ENCODE measurements around the gene IFT74.

GRCh38 chr9:26945591-26945990 lies 10.6 kb upstream of the IFT74 start:
- TF ChIP-seq CTBP1 (IDR thresholded peaks at IDR 0.05; ENCODE audit: borderline replicate concordance) (no peak), SUZ12 (IDR thresholded peaks at IDR 0.05) (no peak), FOXM1 (IDR thresholded peaks at IDR 0.05; ENCODE audit: borderline replicate concordance) (no peak), HDGF (IDR thresholded peaks at IDR 0.05; ENCODE audit: borderline replicate concordance) (no peak), NFRKB (IDR thresholded peaks at IDR 0.05) (no peak), ZNF384 (IDR thresholded peaks at IDR 0.05) (no peak), SP1 (IDR thresholded peaks at IDR 0.05) (no peak), TARDBP (IDR thresholded peaks at IDR 0.05) (no peak), FOXA1 (IDR thresholded peaks at IDR 0.05) (no peak), FOXK2 (IDR thresholded peaks at IDR 0.05) (no peak), ELF4 (IDR thresholded peaks at IDR 0.05) (no peak), BHLHE40 (IDR thresholded peaks at IDR 0.05; ENCODE audit: borderline replicate concordance) (no peak), PKNOX1 (IDR thresholded peaks at IDR 0.05) (no peak), LEF1 (IDR thresholded peaks at IDR 0.05; ENCODE audit: borderline replicate concordance) (no peak)

Measured in HEK293T (cell line).